ENCODE data around the gene MAP3K13.

DNA sequence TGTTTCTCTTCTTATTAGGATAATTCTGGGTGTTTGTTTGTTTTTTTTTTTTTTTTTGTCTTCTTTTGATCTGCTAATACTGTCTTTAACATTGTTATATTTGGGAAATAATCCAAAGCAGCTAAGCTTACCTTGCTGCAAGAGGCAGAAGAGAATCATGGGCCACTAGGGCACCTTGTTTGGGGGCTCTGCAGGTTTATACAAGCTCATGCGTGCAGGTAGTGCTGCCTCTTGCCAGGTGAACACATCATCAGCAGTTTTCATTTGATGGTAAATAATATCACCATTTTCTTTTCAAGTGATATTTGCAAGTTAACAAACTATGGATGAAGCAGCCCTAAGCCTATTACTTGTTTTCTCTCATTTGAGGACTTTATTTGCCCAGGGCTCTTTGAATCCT, 37.9 kb downstream of the MAP3K13 start:
- TF ChIP-seq, protein P1, sequence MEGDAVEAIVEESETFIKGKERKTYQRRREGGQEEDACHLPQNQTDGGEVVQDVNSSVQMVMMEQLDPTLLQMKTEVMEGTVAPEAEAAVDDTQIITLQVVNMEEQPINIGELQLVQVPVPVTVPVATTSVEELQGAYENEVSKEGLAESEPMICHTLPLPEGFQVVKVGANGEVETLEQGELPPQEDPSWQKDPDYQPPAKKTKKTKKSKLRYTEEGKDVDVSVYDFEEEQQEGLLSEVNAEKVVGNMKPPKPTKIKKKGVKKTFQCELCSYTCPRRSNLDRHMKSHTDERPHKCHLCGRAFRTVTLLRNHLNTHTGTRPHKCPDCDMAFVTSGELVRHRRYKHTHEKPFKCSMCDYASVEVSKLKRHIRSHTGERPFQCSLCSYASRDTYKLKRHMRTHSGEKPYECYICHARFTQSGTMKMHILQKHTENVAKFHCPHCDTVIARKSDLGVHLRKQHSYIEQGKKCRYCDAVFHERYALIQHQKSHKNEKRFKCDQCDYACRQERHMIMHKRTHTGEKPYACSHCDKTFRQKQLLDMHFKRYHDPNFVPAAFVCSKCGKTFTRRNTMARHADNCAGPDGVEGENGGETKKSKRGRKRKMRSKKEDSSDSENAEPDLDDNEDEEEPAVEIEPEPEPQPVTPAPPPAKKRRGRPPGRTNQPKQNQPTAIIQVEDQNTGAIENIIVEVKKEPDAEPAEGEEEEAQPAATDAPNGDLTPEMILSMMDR (IDR thresholded peaks at IDR 0.05), result no peak
- TF ChIP-seq POLR2A (IDR thresholded peaks at IDR 0.05), result no peak
